WERI-Rb-1 (cell line): ENCODE data around the gene DEPDC1B.

Source experiments
- DNase-seq: peaks from one replicate; pipeline ENCODE4 v3.0.0-alpha.2; 2020
- H3K27ac ChIP-seq: fragments of 250-450 bp; sonication (Bioruptor Pico); 2 replicates; pipeline ENCODE4 v1.5.1; 2020; ENCODE audit warnings: mild to moderate bottlenecking, moderate library complexity
- H3K27me3 ChIP-seq: fragments of 250-450 bp; sonication (Bioruptor Pico); 2 replicates; pipeline ENCODE4 v1.5.1; 2021; ENCODE audit warnings: mild to moderate bottlenecking, low read depth, moderate library complexity; ENCODE audit not compliant: insufficient read depth, severe bottlenecking
- H3K36me3 ChIP-seq: fragments of 250-450 bp; sonication (Bioruptor Pico); 2 replicates; pipeline ENCODE4 v1.5.1; 2020; ENCODE audit warnings: mild to moderate bottlenecking, moderate library complexity
- H3K4me3 ChIP-seq: 2 replicates; pipeline ENCODE4 v1.5.1; 2011; ENCODE audit warnings: low read depth, mild to moderate bottlenecking, control low read depth, low read length
- H3K9me3 ChIP-seq: fragments of 250-450 bp; sonication (Bioruptor Pico); 2 replicates; pipeline ENCODE4 v1.5.1; 2021; ENCODE audit warnings: mild to moderate bottlenecking, moderate library complexity; ENCODE audit not compliant: severe bottlenecking
- CTCF ChIP-seq: IDR thresholded peaks from 2 replicates; pipeline ENCODE4 v1.5.1; 2011; ENCODE audit warnings: low read depth, mild to moderate bottlenecking, control low read depth, inconsistent platforms, low read length

Gene DEPDC1B

DNA sequence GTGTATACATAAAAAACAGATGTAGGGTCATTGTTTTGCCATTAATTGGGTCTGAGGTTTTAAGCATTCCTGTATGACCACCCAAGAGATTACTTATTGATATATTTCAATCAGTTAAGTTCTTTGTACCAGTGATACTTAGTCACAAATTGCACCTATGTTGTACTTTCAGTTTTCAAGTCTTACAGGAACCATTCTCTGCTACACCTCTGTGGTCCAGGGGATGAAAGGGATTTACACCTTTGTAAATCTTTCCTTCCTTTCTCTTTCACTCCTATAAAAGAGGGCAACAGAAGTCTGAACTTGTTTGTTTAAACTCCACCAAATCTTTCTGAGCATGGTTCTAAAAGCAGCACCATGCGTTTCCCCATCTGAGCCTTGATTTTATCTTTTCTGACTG lies 86.1 kb downstream of the DEPDC1B start:
- Histone ChIP-seq H3K27me3 (no peaks in the 10 kb centered on the region), H3K4me3 (no peak overlapping the region), H3K9me3 (peaks cover 5% of the 10 kb centered on the region), H3K27ac (no peak overlapping the region), H3K36me3 (no peaks in the 10 kb centered on the region; the same call in 1 of the 2 replicates)
- DNase-seq, result no peak
- TF ChIP-seq CTCF, result no peak

- Histone ChIP-seq H3K4me3 (no peak overlapping the region), H3K27ac (no peak overlapping the region), H3K36me3 (no peaks in the 10 kb centered on the region; the same call in 1 of the 2 replicates), H3K9me3 (peaks cover 5% of the 10 kb centered on the region), H3K27me3 (no peaks in the 10 kb centered on the region)
- DNase-seq, result no peak
- no peak for TF ChIP-seq CTCF
These were observed 88.7 kb downstream of the DEPDC1B start for GRCh38 chr5:60611099-60611740.

DNA sequence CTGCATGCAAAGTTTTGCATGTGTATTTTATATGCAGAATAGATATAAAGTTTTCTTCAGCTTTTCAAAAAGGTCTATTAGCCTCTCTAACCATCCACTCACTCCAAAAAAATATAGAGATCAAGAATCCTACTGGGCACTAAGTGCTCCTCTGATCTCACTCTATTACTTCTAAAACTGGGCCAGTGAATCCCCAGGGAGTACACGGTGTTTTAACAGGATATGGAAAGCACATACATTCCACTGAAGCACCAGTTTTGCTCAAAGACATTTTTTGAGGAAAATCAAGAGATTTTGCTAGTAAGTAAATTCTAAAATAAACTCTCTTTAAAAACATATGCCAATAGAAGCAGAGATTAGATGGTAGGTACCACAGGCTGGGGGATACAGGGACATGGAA lies 95.2 kb downstream of the DEPDC1B start:
- H3K36me3 ChIP-seq, result peaks cover 23% of the 10 kb centered on the region
- no peak overlapping the region for H3K27ac ChIP-seq
- DNase-seq, result no peak
- no peak for TF ChIP-seq CTCF
- H3K9me3 ChIP-seq, result no peaks in the 10 kb centered on the region
- no peak overlapping the region for H3K4me3 ChIP-seq
- no peaks in the 10 kb centered on the region for H3K27me3 ChIP-seq

DNA sequence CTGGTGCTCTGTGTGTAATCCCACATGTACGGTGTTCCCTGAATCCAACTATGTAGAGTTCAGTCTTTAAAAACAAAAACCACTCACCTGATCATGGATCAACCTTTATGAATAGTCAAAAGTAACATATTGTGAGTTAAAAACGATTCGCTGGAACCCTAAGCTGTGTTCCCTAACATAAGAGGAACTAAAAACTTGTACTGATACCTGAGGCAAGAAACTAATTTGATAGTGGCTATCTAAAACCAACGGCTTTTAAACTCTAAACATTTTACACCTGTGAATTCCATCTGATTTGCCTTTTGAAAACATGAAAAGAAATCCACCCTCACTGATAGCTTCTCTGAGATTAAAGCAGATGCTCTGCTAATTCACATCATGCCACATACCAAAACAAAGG lies 101.5 kb downstream of the DEPDC1B start:
- Histone ChIP-seq H3K27me3 (no peaks in the 10 kb centered on the region), H3K27ac (no peak overlapping the region), H3K4me3 (no peak overlapping the region), H3K9me3 (no peaks in the 10 kb centered on the region), H3K36me3 (peaks cover 22% of the 10 kb centered on the region)
- no peak for TF ChIP-seq CTCF
- DNase-seq, result no peak

- no peaks in the 10 kb centered on the region for H3K9me3 ChIP-seq
- H3K27me3 ChIP-seq, result no peaks in the 10 kb centered on the region
- DNase-seq, result no peak
- no peak overlapping the region for H3K27ac ChIP-seq
- no peak for TF ChIP-seq CTCF
- H3K4me3 ChIP-seq, result no peak overlapping the region
- H3K36me3 ChIP-seq, result peaks cover 15% of the 10 kb centered on the region
These were observed 102.2 kb downstream of the DEPDC1B start for GRCh38 chr5:60597572-60598320.
